CD4-positive, alpha-beta T cell treated with Interleukin-6 for 4 hours (primary cell): ENCODE measurements around the gene USP46.

Experiments used
- DNase-seq: peaks from one replicate; pipeline ENCODE4 v3.0.0-alpha.2; 2020; ENCODE audit warnings: mixed read lengths

USP46 gene, protein sequence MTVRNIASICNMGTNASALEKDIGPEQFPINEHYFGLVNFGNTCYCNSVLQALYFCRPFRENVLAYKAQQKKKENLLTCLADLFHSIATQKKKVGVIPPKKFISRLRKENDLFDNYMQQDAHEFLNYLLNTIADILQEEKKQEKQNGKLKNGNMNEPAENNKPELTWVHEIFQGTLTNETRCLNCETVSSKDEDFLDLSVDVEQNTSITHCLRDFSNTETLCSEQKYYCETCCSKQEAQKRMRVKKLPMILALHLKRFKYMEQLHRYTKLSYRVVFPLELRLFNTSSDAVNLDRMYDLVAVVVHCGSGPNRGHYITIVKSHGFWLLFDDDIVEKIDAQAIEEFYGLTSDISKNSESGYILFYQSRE

DNA sequence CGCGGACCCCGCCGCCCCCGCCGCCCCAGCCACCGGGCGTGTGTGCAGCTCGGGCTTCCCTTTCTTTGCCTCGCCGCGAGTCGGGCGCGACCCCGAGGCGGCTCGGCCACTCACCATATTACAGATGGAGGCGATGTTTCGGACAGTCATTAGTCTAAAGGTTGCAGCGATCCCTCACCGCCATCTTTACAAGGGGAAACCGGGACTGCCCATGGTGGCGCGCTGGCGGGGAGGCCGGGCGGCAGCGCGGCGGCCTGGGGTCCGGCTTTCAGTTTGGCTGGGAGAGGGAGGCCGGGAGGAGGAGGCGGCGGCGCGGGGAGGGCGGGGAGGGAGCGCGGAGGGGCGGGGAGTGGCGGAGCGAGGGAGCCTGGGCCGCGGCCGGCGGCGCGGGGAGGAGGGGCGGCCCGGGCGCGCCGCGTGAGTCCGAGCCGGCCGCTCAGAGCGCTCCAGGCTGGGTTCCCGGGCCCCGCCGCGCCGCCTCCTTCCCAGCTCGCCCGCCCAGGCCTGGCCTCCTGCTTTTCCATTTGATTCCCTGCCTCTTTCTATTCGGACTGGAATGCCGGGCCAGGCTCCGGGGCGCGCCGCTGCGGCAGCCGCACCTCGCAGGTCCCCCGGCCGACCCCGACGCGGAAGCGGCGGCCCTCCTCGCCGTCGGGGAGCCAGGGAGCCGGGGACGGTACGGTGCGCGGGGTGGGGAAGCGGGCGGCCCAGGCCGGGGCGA is at the start of gene USP46:
Gene USP46, minus strand, starts transcription at position 301 of the 721 bp plus-strand sequence. Its CDS starts 151 bp downstream, at position 150.
- peak; percentile 73 for DNase-seq

DNA sequence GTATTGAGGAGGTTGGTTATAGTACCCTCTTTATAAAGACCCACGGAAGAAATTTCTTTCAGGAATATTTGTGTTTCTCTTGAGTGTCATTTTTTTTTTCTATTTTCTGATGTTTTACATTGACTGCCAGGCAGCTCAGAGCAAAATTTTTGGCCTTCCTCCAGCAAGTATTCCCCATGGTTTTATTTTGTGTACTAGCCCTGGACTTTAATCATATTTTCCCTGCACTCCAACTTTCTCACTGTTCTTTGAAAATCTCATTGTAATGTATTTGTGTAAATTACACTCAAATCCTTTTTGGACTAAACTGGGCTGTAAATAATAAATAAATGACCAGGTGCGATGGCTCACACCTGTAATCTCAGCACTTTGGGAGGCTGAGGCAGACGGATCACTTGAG is 45.6 kb upstream of the USP46 start:
- no peak for DNase-seq

DNA sequence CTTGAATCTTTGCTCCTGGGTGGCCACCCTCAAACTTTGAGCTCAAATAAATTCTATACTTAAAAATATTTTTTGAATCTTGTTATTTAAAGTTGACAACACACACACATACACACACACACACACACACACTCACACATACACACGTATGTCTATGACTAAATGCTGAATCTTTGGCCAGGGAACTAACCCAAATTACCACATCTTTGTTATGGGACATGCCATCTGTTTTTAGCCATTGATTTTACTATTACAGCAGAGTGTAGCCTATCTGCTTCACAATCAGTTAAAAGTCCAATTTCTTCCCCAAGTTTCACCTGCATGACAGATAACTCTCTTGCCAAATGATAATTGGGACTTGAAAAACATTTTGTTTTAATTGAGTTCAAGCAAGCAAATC is 45.0 kb upstream of the USP46 start:
- DNase-seq, result no peak

DNA sequence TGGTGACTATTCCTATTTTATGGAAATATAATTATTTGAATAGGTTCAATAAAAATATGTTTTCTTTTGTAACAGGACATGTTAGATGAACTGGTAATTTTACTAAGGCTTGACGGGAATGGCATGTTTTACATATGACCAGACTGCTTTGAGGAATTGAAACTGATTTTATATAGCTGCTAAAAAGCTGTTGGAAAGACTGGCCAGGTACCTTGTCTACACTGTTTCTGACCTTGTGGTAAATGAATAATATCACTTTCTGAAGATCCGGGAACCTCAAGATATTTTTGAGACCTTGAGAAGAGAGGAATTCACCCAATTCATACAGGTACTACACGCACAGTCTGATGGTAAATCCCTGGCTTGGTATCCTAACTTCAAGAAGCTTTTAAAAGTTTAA is 42.1 kb upstream of the USP46 start:
- no peak for DNase-seq

DNA sequence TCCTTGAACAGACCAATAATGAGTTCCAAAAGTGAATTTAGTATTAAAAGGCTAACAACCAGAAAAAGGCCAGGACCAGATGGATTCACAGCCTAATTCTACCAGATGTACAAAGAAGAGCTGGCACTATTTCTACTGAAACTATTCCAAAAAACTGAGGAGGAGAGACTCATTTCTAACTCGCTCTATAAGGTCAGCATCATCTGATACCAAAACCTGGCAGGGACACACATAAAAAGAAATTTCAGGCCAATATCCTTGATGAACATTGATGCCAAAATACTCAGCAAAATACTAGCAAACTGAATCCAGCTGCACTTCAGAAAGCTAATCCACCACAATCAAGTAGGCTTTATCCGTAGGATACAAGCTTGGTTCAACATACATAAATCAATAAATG is 35.8 kb upstream of the USP46 start:
- no peak for DNase-seq

DNA sequence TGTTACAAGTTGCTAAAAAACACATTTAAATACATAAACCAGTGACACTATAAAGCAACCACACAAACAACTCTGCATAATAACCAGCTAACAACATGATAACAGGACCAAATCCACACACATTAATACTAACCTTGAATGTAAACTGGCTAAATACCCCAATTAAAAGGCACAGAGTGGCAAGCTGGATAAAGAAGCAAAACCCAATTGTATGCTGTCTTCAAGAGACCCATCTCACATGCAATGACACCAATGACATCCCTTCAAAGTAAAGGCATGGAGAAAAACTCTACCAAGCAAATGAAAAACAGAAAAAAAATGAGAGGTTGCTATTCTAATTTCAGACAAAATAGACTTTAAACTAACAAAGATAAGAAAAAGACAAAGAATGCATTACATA is 34.4 kb upstream of the USP46 start:
- DNase-seq, result no peak

DNA sequence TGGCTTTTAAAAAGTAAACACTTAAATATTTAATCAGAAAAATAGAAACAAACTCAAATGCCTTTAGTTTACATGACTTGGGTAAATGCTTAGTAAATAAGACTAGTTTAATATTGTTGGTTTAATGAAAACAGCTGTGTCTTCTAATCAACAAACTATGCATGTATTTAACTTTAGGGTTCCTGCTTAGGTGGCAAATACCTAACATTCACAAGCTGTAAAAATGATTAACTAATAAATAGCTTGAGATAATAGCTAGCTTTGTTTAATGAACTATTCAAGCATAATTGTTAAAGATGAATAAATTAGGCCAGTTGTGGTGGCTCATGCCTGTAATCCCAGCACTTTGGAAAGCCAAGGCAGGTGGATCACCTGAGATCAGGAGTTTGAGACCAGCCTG is 30.0 kb upstream of the USP46 start:
- DNase-seq, result no peak

DNA sequence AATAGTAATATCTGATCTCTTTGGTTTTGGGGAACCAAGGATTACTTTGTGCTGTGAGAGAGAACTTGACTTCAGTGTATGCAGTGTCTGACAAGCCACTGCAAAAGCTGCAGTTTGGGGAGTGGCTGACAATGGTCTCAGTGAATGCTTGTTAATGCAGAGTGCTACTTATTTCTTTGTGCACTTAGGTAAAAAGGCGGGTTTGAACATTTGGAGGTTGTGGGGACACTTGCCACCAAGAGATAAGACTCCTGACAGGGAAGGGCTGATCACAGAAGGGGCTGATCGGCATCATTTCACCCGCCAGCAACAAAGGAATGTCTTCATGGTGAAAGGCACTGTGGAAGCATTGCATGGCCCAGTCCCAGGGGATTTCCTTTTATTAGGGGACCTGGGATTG is 28.6 kb upstream of the USP46 start:
- no peak for DNase-seq

DNA sequence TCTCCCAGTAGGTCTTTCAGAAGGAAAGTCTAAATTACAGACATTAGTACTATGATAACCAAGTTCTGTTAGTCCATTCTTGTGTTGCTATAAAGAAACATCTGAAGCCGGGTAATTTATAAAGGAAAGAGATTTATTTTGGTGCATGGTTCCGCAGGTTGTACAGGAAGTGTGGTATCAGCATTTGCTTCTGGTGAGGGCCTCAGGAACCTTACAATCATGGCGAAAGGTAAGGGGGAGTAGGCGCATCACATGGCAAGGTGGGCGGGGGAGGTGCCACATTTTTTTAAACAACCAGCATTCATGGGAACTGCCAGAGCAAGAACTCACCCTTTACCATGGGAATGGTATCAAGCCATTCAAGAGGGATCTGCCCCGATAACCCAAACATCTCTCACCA is 26.2 kb upstream of the USP46 start:
- no peak for DNase-seq

DNA sequence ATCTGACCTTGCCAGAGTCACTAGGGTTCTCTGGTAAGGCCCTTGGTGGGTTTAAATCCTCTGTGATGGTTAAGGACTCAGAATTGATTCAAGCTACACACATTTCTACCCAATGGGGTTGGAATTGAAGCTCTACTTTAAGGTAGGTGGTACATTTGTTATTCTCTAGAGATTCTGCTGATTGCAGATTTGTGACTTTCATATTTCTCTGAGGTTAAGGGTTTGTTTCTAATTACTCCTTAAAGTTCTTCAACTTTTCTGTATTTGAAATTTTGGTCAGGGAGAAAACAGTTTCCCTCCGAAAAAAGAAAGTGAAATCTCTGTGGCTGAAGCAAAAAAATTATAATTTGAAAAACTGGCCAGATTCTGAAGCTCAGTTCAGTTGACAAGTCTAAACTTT is 25.8 kb upstream of the USP46 start:
- DNase-seq, result no peak

DNA sequence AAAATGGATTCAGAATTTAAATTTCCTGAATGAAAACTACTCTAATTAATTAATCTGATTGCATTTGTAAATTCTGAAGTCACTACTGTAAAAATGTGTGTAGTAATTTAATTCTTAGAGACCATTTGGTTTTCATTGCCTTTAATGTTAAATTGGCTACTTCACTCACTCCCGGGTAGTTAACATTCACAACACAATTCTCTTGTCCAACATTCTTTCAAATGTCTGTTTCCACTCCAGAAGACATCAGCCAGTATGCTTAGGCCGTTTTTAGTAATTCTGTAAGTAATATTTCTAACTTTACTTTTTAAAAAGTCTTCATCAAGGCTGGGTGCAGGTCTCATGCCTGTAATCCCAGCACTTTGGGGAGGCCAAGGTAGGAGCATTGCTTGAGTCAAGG is 21.3 kb upstream of the USP46 start:
- DNase-seq, result no peak

DNA sequence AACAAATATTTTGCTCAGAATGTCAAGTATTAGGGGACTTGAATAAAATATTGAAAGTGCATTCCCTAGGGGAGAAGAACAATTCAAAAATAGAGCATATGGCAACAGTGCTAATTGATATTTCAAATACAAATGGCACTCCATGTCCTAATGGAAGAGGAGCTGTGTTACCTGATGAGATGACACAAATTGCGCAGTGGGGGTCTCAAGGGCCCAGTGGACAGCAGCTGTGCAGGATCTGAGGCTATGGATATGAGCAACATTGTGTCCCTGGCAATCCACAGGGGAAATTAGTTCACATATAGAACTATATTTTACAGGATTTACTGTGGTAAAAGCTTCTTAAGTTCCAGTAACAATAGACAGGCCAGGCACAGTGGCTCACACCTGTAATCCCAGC is 17.4 kb upstream of the USP46 start:
- DNase-seq, result no peak

DNA sequence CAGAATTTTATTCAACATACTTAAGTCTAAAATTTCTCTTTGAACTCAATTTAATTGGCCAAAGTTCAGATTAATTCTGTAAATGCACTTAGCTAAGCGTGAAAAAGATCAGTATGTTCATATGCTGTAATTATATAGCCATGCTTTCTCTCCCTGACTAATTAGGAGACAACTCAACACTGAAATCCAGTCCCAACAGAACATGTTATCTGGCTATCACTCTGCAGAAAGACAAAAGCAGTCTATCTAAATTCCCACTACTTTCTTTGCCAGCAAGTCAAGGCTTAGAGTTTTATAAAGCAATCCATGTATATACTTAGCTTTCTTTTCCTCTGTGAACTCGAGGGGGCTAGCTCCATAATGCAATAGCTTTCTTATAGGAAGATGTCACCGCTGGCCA is 16.0 kb upstream of the USP46 start:
- no peak for DNase-seq

DNA sequence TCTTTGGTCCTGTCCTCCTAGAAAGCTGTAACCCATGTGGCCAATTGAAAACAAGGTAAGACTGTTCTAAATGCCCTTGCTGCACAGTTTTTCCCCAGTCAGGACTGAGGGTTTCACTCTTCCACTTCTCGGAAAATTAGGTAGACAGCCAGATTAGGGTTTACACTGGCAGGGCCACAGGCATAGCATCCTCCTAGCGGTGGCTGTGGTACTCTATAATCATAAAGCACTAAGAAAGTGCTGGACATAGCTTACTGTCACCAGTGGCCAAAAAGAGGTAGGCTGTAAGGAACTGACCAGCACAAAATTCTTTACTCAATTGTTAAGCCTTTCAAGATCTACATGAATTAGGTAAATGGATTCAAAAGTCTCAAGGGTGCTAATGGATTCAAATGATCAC is 11.6 kb upstream of the USP46 start:
- no peak for DNase-seq

DNA sequence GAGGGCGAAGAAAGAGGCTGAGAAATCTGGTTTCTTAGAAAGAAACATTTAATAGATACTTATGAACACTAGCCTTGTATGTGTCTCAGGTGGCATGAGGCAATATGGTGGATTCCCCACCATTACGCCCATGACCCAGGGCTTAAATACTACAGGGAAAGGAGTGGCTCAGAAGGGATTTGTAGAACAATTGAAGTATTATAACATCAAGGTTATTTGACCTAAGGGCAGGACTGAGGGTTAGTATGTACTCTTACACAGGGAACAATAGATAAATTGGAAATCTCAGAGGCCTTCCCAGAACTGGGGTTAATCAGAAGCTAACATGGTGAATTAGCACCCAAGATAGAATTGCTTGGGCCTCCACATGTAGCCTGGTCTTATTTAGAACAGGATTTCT is 11.0 kb upstream of the USP46 start:
- DNase-seq, result no peak

DNA sequence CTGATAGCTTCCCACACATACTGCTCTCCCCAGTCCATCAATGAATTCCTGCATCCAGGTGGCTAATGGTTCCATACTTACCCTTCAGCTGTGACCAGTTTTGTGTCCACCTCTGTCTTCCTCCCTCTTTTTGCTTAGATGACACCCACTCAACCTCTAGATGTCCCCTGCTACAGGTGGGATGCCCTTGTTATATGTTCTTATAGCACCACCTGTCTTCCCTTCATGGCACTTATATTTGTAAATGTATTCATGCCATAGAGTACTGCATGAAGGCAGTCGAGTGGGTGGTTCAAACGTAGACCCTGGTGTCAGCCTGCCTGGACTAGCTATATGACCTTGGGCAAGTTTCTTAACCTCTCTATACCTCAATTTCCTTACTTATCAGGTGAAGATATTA is 6.5 kb upstream of the USP46 start:
- DNase-seq, result no peak

DNA sequence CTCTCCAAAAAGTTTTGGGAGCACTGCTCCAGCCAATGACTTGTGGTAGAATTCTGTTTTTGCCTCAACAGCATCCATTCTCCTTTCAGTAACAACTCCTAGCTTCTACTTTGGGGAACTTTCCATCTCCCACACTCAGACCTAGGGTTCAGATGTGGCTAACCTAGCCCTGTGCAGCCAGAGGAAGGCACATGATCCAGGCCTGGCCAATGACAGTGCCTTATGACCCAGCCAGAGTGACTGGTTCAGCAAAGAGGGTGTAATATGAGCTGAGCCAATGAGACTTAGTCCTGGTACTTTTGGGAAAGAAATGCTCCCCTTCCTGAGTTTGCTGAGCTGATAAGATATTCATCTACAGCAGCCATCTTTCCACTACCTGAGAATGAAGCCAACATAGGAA is 5.4 kb upstream of the USP46 start:
- DNase-seq, result no peak

DNA sequence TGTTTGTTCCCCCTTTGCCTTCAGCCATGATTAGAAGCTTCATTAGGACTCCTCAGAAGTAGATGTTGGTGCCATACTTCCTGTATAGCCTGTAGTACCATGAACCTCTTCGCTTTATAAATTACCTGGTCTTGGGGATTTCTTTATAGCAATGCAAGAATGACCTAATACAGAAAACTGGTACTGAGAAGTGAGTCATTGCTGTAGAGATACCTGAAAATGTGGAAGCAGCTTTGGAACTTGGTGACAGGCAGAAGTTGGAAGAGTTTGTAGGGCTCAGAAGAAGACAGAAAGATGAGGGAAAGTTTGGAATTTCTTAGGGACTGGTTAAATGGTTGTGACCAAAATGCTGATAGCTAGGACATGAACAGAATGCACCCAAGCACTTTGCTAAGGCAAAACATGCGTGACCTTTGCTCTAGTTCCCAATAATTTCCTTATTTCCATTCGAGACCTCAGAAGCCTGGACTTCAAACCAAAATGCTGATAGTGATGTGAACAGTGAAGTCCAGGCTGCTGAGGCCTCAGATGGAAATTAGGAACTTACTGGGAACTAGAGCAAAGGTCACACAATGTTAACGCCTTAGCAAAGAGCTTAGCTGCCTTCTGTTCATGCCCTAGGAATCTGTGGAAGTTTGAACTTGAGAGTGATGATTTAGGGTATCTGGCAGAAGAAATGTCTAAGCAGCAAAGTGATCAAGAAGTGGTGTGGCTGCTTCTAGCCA is 3.0 kb upstream of the USP46 start:
- DNase-seq, result no peak

DNA sequence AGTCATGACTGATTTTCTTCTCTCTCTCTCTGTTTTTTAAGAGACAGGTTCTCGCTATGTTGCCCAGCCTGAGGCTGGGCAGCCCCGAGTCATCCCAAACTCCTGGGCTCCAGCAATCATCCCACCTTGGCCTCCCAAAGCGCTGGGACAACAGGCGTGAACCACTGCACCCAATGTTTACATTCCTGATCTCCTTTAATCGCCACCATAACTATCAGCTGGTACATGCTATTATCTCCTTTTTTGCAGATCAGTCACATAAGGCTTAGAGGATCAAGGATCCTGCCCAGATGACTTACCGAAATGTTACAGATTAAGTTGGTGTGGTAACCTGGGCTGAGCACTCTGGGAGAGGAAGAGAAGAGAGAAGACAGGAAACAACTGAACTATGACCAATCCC is 1.5 kb upstream of the USP46 start:
- no peak for DNase-seq

DNA sequence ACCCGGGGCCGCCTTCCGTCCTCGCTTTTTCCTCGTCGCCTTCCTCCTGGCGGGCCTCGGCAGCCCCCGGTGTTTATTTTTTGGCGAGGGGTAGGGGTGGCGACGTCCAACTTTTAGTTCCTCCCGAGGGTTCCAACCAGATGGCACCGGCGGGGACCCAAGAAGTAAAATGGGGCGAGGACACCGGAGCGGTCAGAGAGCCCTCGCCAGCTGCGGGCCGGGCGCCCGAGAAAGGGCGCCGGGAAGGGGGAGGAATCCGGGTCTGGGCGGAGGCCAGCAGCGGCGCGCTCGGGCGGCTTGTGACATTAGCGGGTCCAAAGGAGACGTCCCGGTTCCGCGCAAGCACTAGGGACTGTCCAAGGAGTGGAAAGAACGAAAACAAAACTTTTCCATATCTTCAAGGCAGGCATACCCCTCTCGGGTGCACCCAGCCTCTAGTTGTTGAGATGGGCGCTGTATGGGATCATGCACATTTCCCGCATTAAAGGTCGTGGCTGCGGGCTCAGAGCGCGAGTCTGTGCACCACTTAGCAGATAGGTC is 691 bp upstream of the USP46 start:
- DNase-seq, result peak; percentile 34

DNA sequence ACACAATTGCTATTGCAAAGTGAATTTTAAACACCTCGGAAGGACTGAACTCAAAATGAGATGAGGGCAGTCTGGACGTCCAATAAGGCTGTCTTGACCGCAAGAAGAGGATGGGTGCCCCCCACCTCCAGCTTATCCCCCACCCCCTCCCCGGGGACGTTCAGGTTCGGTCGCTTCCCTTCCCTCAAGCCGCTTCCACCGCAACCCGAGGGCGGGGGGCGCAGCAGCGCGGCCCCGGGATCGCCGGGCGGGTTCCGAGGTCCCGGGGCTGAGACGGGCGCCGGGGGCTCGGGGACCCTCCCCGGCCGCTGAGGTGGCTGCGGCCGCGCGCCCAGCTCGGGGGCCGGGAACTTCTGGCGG is 480 bp downstream of the USP46 start:
- peak; percentile 9 for DNase-seq

DNA sequence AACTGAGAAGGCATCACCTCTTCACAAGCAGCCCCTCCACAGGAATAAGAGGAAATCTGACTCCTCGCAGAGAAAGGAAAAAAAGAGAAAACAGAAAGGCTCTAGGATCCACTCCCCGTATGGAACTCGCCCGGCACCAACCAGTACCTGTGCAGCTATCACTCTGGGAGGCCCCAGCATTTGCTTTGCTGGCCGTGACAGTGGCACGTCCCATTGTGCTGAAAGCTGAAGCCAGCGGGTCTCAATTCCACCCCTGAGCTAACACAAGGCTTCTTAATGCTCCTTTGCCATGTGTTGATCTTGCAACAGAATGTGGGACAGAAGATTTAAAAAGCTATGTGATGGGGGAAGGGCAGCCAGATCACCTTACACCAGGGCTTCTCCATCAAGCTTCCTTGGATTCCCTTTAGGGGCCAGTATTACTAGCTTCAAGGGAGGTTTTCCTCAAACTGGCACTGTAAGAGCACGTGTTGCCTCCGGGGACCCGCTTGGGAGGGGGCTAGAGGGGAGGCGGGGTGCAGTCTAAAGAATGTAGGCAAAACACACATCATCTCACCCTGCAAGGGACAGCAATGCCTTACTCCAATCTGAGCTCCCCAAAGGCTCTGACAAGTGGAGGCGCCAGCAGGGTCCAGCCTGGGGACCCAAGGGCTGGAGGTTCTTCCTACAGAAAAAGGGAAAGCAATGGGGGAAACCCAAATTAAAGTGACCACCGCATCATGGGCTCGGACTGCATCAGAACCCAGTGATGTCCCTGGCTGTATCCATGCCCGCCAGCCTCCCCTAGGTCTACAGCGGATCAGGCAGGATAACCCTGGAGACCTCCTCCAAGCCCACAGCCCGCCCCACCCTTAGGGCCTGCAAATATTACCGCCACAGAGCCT is 1.2 kb downstream of the USP46 start:
- no peak for DNase-seq

DNA sequence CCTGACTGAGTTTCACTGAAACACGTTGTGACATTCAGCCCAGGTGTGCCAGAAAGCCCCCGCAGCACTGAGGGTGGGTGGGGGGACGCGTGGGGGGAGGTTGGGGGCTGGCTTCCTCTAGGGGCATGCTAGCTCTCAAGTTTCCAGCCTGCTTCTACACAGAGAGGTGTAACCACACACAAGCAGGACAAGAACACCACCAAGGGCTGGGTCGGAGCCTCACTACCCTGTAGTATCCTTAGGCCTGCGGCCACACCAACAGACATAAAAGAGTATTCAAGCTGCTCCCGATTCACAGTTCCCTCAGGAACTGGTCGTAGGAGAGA is 1.8 kb downstream of the USP46 start:
- no peak for DNase-seq
